ENCODE data around the gene WBP1L.

DNA sequence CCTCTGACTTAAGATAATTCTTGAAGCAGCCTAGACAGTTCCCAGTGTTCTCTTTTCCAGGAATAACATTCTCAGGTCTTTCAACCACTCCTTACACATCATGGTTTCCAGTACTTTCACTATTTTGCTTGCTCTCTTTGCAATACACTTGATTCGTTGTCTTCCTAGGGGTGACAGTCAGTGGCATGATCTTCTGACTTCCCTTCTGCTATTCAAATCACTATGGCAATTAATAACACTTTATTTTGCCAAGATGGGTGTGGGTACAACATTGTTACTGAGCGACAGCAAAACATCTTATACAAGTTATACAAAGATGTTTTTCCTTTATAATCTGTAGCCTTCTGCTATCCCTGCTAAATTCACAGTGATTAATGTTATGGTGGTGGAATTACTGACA, 44.9 kb upstream of the WBP1L start:
- TF ChIP-seq POLR2AphosphoS5 (IDR thresholded peaks at IDR 0.05; ENCODE audit: low read depth) (no peak), GABPA (IDR thresholded peaks at IDR 0.05; ENCODE audit: low read depth) (no peak), SPI1 (IDR thresholded peaks at IDR 0.05; ENCODE audit: borderline replicate concordance, low read depth) (no peak)
- TF ChIP-seq, protein P1, sequence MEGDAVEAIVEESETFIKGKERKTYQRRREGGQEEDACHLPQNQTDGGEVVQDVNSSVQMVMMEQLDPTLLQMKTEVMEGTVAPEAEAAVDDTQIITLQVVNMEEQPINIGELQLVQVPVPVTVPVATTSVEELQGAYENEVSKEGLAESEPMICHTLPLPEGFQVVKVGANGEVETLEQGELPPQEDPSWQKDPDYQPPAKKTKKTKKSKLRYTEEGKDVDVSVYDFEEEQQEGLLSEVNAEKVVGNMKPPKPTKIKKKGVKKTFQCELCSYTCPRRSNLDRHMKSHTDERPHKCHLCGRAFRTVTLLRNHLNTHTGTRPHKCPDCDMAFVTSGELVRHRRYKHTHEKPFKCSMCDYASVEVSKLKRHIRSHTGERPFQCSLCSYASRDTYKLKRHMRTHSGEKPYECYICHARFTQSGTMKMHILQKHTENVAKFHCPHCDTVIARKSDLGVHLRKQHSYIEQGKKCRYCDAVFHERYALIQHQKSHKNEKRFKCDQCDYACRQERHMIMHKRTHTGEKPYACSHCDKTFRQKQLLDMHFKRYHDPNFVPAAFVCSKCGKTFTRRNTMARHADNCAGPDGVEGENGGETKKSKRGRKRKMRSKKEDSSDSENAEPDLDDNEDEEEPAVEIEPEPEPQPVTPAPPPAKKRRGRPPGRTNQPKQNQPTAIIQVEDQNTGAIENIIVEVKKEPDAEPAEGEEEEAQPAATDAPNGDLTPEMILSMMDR (IDR thresholded peaks at IDR 0.05; ENCODE audit: insufficient read depth, low read length) = no peak
- TF ChIP-seq, protein P2, sequence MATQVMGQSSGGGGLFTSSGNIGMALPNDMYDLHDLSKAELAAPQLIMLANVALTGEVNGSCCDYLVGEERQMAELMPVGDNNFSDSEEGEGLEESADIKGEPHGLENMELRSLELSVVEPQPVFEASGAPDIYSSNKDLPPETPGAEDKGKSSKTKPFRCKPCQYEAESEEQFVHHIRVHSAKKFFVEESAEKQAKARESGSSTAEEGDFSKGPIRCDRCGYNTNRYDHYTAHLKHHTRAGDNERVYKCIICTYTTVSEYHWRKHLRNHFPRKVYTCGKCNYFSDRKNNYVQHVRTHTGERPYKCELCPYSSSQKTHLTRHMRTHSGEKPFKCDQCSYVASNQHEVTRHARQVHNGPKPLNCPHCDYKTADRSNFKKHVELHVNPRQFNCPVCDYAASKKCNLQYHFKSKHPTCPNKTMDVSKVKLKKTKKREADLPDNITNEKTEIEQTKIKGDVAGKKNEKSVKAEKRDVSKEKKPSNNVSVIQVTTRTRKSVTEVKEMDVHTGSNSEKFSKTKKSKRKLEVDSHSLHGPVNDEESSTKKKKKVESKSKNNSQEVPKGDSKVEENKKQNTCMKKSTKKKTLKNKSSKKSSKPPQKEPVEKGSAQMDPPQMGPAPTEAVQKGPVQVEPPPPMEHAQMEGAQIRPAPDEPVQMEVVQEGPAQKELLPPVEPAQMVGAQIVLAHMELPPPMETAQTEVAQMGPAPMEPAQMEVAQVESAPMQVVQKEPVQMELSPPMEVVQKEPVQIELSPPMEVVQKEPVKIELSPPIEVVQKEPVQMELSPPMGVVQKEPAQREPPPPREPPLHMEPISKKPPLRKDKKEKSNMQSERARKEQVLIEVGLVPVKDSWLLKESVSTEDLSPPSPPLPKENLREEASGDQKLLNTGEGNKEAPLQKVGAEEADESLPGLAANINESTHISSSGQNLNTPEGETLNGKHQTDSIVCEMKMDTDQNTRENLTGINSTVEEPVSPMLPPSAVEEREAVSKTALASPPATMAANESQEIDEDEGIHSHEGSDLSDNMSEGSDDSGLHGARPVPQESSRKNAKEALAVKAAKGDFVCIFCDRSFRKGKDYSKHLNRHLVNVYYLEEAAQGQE (IDR thresholded peaks at IDR 0.05; ENCODE audit: insufficient replicate concordance, low read depth) = no peak

All from HL-60 (cell line).